Measurements from ENCODE around the gene C1orf216. TPM values are rescaled to one million over a fixed set of nuclear protein-coding genes. Genes with fewer than 3 reads are reported as not detected.

C1orf216 gene, protein sequence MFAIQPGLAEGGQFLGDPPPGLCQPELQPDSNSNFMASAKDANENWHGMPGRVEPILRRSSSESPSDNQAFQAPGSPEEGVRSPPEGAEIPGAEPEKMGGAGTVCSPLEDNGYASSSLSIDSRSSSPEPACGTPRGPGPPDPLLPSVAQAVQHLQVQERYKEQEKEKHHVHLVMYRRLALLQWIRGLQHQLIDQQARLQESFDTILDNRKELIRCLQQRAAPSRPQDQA
- 6.9 and 7.1 TPM in 2 replicates for total RNA-seq

DNA sequence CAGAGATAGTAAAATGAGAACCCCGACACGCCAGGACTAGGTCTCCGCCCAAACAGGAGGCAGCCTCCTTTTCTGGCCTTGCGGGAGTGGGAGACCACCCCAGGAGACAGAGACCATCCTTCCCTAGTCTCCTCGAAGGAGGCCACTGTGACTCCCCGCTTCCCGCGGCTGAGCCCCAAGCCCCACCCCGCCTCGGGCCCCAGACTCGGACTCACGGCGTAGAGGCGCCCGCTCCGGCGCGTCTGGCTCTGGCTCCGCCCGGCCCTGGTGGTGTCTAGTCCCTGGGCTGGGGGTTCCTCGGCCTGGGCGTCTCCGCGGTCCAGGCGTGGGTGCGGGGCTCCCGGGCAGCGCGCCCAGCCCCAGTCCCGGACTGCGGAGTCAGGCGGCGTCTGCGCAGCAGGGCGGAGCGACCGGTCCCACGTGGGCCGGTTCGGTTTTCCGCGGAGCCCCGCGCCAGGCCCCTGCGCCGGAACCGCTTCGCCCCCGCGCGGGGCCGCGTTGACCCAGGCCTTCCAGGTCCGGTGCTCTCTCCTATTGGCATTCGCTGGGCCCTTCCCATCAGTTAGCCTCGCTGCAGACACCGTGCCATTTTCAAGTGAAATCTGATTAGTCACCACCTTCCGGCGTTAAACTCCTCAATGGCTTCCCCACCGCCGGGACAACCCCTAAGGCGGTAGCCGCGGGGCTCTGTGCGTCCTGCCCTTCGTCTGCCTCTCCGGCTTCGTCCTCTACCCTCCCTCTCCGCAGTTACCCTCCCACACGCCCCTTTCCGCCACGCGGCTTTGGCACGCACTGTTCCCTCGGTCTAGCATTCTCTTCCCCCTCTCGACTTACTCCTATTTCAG is at the start of gene C1orf216:
Gene C1orf216, minus strand, starts transcription at position 393 of the 845 bp plus-strand sequence. CDS start 2,563 bp downstream, outside the sequence.

Other genes with a start within 250 kb of the C1orf216 start
- 76.6 and 101 TPM in 2 replicates for gene KIAA0319L, start 161.5 kb downstream of the C1orf216 start, total RNA-seq
- gene NCDN, start 161.1 kb downstream of the C1orf216 start, total RNA-seq = 14.9 and 20.2 TPM in 2 replicates
- gene TFAP2E, start 145.6 kb downstream of the C1orf216 start, total RNA-seq = 0.76 and 1.2 TPM in 2 replicates
- 11.4 and 28.8 TPM in 2 replicates for gene PSMB2, start 77.4 kb downstream of the C1orf216 start, total RNA-seq
- 5.5 and 5.6 TPM in 2 replicates for gene CLSPN, start 51.1 kb upstream of the C1orf216 start, total RNA-seq
- 15.8 and 23.9 TPM in 2 replicates for gene AGO4, start 89.1 kb upstream of the C1orf216 start, total RNA-seq
- 13.7 and 26.5 TPM in 2 replicates for gene AGO1, start 164.3 kb upstream of the C1orf216 start, total RNA-seq
- gene AGO3, start 212.2 kb upstream of the C1orf216 start, total RNA-seq = 15.7 and 23.3 TPM in 2 replicates